HepG2 (cell line): ENCODE data around the gene NCOR2. TPM values are rescaled to one million over a fixed set of nuclear protein-coding genes. Genes with fewer than 3 reads are reported as not detected.

Source experiments
- ATAC-seq: fragments of 200-7000 bp; cut with Tn5 transposase; 3 replicates; pipeline ENCODE4 v1.9.1; 2020; ENCODE audit warnings: mild to moderate bottlenecking, moderate library complexity
- BruUV-seq: library from RNA; stranded (reverse); fragments of 400-500 nt; replicated peaks from 2 replicates; lab custom pipeline; 2021; lab: Mats Ljungman, UMichigan
- CTCF ChIA-PET: fragments of 300-600 bp; formaldehyde crosslinking; extraction: SDS; loops from one replicate; lab custom pipeline; 2021; ENCODE audit warnings: low total read pairs, inconsistent platforms, low intra/inter-chr PET ratio; lab: Yijun Ruan, JAX
- POLR2A ChIA-PET: fragments of 350-600 bp; sonication (Branson Sonifier 250); formaldehyde crosslinking; loops from one replicate; lab custom pipeline; 2020; ENCODE audit warnings: antibody characterized with exemption, inconsistent platforms; lab: Yijun Ruan, JAX
- DNase-seq: peaks from one replicate; pipeline ENCODE4 v3.0.0-alpha.2; 2015; ENCODE audit warnings: low spot score
- FAIRE-seq: peaks from 3 replicates; lab custom pipeline; 2011; peaks lifted over from hg19 to GRCh38; lab: Jason Lieb, UNC
- H2AFZ ChIP-seq: one replicate; pipeline ENCODE4 v1.6.1; 2011; ENCODE audit warnings: low read length, inconsistent platforms
- H3K27ac ChIP-seq: fragments of 300-600 bp; 3 replicates; pipeline ENCODE4 v1.8.0; 2011; ENCODE audit warnings: mixed run types, mild to moderate bottlenecking, mixed read lengths, low read length, inconsistent platforms; ENCODE audit not compliant: insufficient read depth; ENCODE audit errors: extremely low read length
- H3K27me3 ChIP-seq, 2 experiments: fragments of 200-600 bp in 1 of 2; 2 replicates in 1 of 2; 3 replicates in 1 of 2; pipeline versions ENCODE4 v1.6.0 to v1.8.0; 2011; ENCODE audit warnings: low read length in 2 of 2, mild to moderate bottlenecking in 2 of 2, moderate library complexity in 2 of 2, inconsistent platforms in 1 of 2; ENCODE audit not compliant: insufficient read depth in 2 of 2, control insufficient read depth in 1 of 2
- H3K36me3 ChIP-seq, 2 experiments: fragments of 200-600 bp in 1 of 2; replicated peaks in 1 of 2; 2 replicates in 1 of 2; 3 replicates in 1 of 2; pipeline versions ENCODE4 v1.5.1 to v1.8.0; 2011; ENCODE audit warnings: low read length in 2 of 2, inconsistent platforms in 1 of 2; ENCODE audit not compliant: insufficient read depth in 2 of 2, control insufficient read depth in 1 of 2
- H3K4me1 ChIP-seq: 2 replicates; pipeline ENCODE4 v1.5.1; 2012; ENCODE audit warnings: low read length, inconsistent platforms; ENCODE audit not compliant: insufficient read depth
- H3K4me2 ChIP-seq: 2 replicates; pipeline ENCODE4 v1.6.0; 2011; ENCODE audit warnings: low read depth, low read length, inconsistent platforms
- H3K4me3 ChIP-seq, 3 experiments: fragments of 200-600 bp in 1 of 3; sonication (generic), shearing (Covaris generic) in 1 of 3; replicated peaks in 1 of 3; 2 replicates each; pipeline ENCODE4 v1.5.1; 2011 to 2016; ENCODE audit warnings: low read length in 3 of 3, inconsistent platforms in 2 of 3, low read depth in 2 of 3, mild to moderate bottlenecking in 2 of 3, control low read depth in 1 of 3, mixed read lengths in 1 of 3; ENCODE audit not compliant: insufficient read depth in 1 of 3
- H3K79me2 ChIP-seq: one replicate; pipeline ENCODE4 v1.6.1; 2011; ENCODE audit warnings: low read length, inconsistent platforms; ENCODE audit not compliant: insufficient read depth
- H3K9ac ChIP-seq: 2 replicates; pipeline ENCODE4 v1.6.0; 2011; ENCODE audit warnings: mild to moderate bottlenecking, low read depth, low read length, inconsistent platforms; ENCODE audit not compliant: insufficient read depth
- H3K9me3 ChIP-seq: 2 replicates; pipeline ENCODE4 v1.5.1; 2012; ENCODE audit warnings: mild to moderate bottlenecking, low read length
- H4K20me1 ChIP-seq: 2 replicates; pipeline ENCODE4 v1.6.0; 2011; ENCODE audit warnings: inconsistent platforms, mild to moderate bottlenecking, low read length, moderate library complexity; ENCODE audit not compliant: insufficient read depth
- CEBPG ChIP-seq: IDR thresholded peaks from 2 replicates; pipeline ENCODE4 v1.6.1; 2016
- HNF4A ChIP-seq: sonication (generic); formaldehyde crosslinking; IDR thresholded peaks from 2 replicates; pipeline ENCODE4 v1.4.0; 2020; ENCODE audit warnings: missing genetic modification reagents
- HNF4G ChIP-seq, 2 experiments: sonication (generic) in 1 of 2; formaldehyde crosslinking in 1 of 2; IDR thresholded peaks; 2 replicates each; pipeline versions ENCODE4 v1.4.0 to v1.6.1; 2011 to 2020; ENCODE audit warnings: borderline replicate concordance in 2 of 2, low read depth in 2 of 2, mild to moderate bottlenecking in 2 of 2, low read length in 1 of 2, missing genetic modification reagents in 1 of 2, moderate library complexity in 1 of 2
- NFATC3 ChIP-seq: sonication (generic); formaldehyde crosslinking; IDR thresholded peaks from 2 replicates; pipeline ENCODE4 v1.5.1; 2020; ENCODE audit warnings: mild to moderate bottlenecking, missing genetic modification reagents
- RBM39 ChIP-seq: fragments of 200-400 bp; formaldehyde crosslinking; IDR thresholded peaks from one replicate; pipeline ENCODE4 v1.6.1; 2018; ENCODE audit warnings: antibody characterized with exemption, mild to moderate bottlenecking, low read depth, low read length; ENCODE audit not compliant: poor library complexity, severe bottlenecking
- ZNF644 ChIP-seq: IDR thresholded peaks from 2 replicates; pipeline ENCODE4 v1.6.1; 2016; ENCODE audit warnings: low read depth
- WGBS: methylation state at CpG from one replicate; pipeline ENCODE4 v1.1.6; 2017; ENCODE audit warnings: low lambda C conversion rate; 5-methylcytosine and 5-hydroxymethylcytosine counted together
- in situ Hi-C: cut with HindIII; loops from 2 replicates; pipeline ENCODE4 v1.10.0; 2017; ENCODE audit warnings: low pct_unique_long_range_greater_than_20kb; ENCODE audit not compliant: extremely low pct_ligation_motif_present
- intact Hi-C: fragments of 100-400 bp; cut with micrococcal nuclease; formaldehyde crosslinking; loops from one replicate; pipeline ENCODE4 v1.10.0; 2022; ENCODE audit not compliant: unreplicated experiment
- polyA plus RNA-seq, 8 experiments: library from polyadenylated mRNA; depleted of rRNA in 3 of 8; stranded (reverse) in 7 of 8; unstranded in 1 of 8; fragments of >200 nt; fragmentation: Illumina TruSeq in 4 of 8; extraction: Trizol in 4 of 8; gene quantifications; 2 replicates each; pipeline versions ENCODE4 v1.2.1 to v1.2.3, GENCODE V29; 2011 to 2016; ENCODE audit warnings: low read depth in 4 of 8, missing spikeins in 1 of 8, mixed read lengths in 1 of 8; ENCODE audit not compliant: insufficient read depth in 1 of 8
- total RNA-seq, 5 experiments: library from RNA; depleted of rRNA; stranded (reverse); fragments of >200 nt; fragmentation: Illumina TruSeq; extraction: Trizol; gene quantifications; 2 replicates each; pipeline ENCODE4 v1.2.3, GENCODE V29; 2016; ENCODE audit warnings: low read depth in 1 of 5
- TF ChIP-seq, protein P1 (sequence below): sonication (generic); formaldehyde crosslinking; IDR thresholded peaks from 2 replicates; pipeline ENCODE4 v1.4.0; 2020; ENCODE audit warnings: missing genetic modification reagents, borderline replicate concordance
- TF ChIP-seq, protein P2 (sequence below): sonication (generic); formaldehyde crosslinking; IDR thresholded peaks from 2 replicates; pipeline ENCODE4 v1.4.0; 2020; ENCODE audit warnings: missing genetic modification reagents
- TF ChIP-seq, protein P3 (sequence below): IDR thresholded peaks from 2 replicates; pipeline ENCODE4 v1.6.1; 2012; ENCODE audit warnings: inconsistent platforms

Gene NCOR2
- total and polyA plus RNA-seq, 2 of the 13 experiments (the other 11 are each of a cell fraction or from before 2014, with no cell fraction given): 4.5 to 5.7 TPM

DNA sequence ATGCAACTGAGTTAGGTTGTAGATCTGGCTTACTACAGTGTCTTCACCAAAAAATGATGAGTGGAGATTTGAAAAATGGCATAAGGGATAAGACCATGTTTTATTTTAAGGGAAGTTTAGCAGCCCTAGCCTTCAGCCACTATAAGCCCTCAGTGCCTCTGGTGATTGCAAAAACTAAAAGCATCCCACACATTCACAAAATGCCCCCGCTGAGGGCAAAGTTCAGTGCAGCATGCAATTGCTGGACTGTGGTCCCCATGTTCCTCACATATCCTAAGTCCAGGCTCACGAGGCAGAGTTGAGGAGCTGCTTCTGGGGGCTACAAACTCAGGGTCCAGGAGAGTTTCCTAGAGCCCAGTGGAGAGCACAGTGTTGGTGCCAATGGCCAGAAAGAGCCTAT lies 29.6 kb upstream of the NCOR2 start:
- H4K20me1 ChIP-seq: no peaks in the 10 kb centered on the region; the same call in 1 of the 2 replicates
- H3K79me2 ChIP-seq: no peaks in the 10 kb centered on the region
- WGBS: 0% methylated on average over 1 of the region's 2 CpGs
- intact Hi-C loops (no loop called here), in situ Hi-C loops (no loop called here)
- no peak overlapping the region for H3K4me3 ChIP-seq
- no peaks in the 10 kb centered on the region for H3K36me3 ChIP-seq
- H3K27me3 ChIP-seq: peaks cover 7 to 28% of the 10 kb centered on the region in 2 experiments; a peak in 3 of 5 replicates
- FAIRE-seq: peak; percentile 44
- H3K27ac ChIP-seq: no peak overlapping the region
- no peak overlapping the region for H3K4me2 ChIP-seq
- no peak overlapping the region for H2AFZ ChIP-seq
- POLR2A ChIA-PET: no interaction called here
- TF ChIP-seq NFATC3 (CRISPR knock-in tag): no peak
- TF ChIP-seq, protein P1, sequence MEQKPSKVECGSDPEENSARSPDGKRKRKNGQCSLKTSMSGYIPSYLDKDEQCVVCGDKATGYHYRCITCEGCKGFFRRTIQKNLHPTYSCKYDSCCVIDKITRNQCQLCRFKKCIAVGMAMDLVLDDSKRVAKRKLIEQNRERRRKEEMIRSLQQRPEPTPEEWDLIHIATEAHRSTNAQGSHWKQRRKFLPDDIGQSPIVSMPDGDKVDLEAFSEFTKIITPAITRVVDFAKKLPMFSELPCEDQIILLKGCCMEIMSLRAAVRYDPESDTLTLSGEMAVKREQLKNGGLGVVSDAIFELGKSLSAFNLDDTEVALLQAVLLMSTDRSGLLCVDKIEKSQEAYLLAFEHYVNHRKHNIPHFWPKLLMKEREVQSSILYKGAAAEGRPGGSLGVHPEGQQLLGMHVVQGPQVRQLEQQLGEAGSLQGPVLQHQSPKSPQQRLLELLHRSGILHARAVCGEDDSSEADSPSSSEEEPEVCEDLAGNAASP (CRISPR knock-in tag): no peak
- no peak for TF ChIP-seq RBM39
- TF ChIP-seq, protein P2, sequence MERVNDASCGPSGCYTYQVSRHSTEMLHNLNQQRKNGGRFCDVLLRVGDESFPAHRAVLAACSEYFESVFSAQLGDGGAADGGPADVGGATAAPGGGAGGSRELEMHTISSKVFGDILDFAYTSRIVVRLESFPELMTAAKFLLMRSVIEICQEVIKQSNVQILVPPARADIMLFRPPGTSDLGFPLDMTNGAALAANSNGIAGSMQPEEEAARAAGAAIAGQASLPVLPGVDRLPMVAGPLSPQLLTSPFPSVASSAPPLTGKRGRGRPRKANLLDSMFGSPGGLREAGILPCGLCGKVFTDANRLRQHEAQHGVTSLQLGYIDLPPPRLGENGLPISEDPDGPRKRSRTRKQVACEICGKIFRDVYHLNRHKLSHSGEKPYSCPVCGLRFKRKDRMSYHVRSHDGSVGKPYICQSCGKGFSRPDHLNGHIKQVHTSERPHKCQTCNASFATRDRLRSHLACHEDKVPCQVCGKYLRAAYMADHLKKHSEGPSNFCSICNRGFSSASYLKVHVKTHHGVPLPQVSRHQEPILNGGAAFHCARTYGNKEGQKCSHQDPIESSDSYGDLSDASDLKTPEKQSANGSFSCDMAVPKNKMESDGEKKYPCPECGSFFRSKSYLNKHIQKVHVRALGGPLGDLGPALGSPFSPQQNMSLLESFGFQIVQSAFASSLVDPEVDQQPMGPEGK (CRISPR knock-in tag): 0 out of 2 replicates have a peak, but pooled peaks have one; percentile 38
- TF ChIP-seq ZNF644: 0 out of 2 replicates have a peak, but pooled peaks have one; percentile 22
- TF ChIP-seq HNF4G (IDR thresholded peaks at IDR 0.05; ENCODE audit: borderline replicate concordance, low read depth, low read length): peak; percentile 61
- TF ChIP-seq HNF4G (CRISPR knock-in tag; IDR thresholded peaks at IDR 0.05; ENCODE audit: borderline replicate concordance, low read depth): no peak
- TF ChIP-seq HNF4A: peak; percentile 84
- TF ChIP-seq, protein P3, sequence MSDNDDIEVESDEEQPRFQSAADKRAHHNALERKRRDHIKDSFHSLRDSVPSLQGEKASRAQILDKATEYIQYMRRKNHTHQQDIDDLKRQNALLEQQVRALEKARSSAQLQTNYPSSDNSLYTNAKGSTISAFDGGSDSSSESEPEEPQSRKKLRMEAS: 0 out of 2 replicates have a peak, but pooled peaks have one; percentile 20
- TF ChIP-seq CEBPG (CRISPR knock-in tag): 0 out of 2 replicates have a peak, but pooled peaks have one; percentile 22
- no TSS peak for BruUV-seq
- no peak overlapping the region for H3K9ac ChIP-seq
- H3K9me3 ChIP-seq: no peaks in the 10 kb centered on the region
- ATAC-seq: peak; percentile 72
- peak; percentile 44 for DNase-seq
- CTCF ChIA-PET: no interaction called here
- peaks cover 11% of the 10 kb centered on the region for H3K4me1 ChIP-seq
